Astrocyte of the hippocampus (primary cell): ENCODE results near the gene AWAT1.
"Not testable (repeated sequence)": the region's sequence is repeated elsewhere in the genome, so short reads cannot be mapped to it uniquely, and the experiment has no call there.

Experiments used
- DNase-seq: peaks from one replicate; pipeline ENCODE4 v3.0.0; 2011; ENCODE audit warnings: low read depth, low spot score

The AWAT1 gene

GRCh38 chrX:70262952-70263567 is 28.6 kb downstream of the AWAT1 start:
- peak; percentile 61 for DNase-seq

- peak; percentile 7 for DNase-seq
Measured at GRCh38 chrX:70264784-70265183, 30.3 kb downstream of the AWAT1 start.

GRCh38 chrX:70268034-70268433 is 33.6 kb downstream of the AWAT1 start, which contains the start of gene ARR3:
TSS of gene ARR3 (plus strand) at chrX:70268334. CDS start at chrX:70269386, 1,052 bp downstream.
- no peak for DNase-seq

- not testable (repeated sequence) for DNase-seq
Measured at GRCh38 chrX:70274029-70274428, 39.6 kb downstream of the AWAT1 start.

GRCh38 chrX:70279081-70279480 is 44.6 kb downstream of the AWAT1 start:
- no peak for DNase-seq

- no peak for DNase-seq
Measured at GRCh38 chrX:70280573-70280972, 46.1 kb downstream of the AWAT1 start.

GRCh38 chrX:70281951-70282350 is 47.5 kb downstream of the AWAT1 start, which contains the start of gene RAB41:
TSS of gene RAB41 (plus strand) at chrX:70282172. CDS start at chrX:70282218, 46 bp downstream.
- DNase-seq, result no peak

GRCh38 chrX:70289168-70289792 is 54.8 kb downstream of the AWAT1 start:
- DNase-seq, result no peak
